Stimulated activated effector memory CD8-positive, alpha-beta T cell treated with anti-CD3 and anti-CD28 coated beads, Interleukin-12 subunit alpha, Interleukin-12 subunit beta, amount 100 ng/mL, for 72 hours (primary cell): ENCODE data around the gene HSPB1.
"Not testable (repeated sequence)": the region's sequence is repeated elsewhere in the genome, so short reads cannot be mapped to it uniquely, and the experiment has no call there.

ENCODE experiments used
- ATAC-seq: fragments of 150-1000 bp; cut with Tn5 transposase; 2 replicates; pipeline ENCODE4 v1.10.0; 2021
- DNase-seq, 2 donors: peaks; one replicate each; pipeline ENCODE4 v3.0.0; 2021 to 2022; ENCODE audit warnings: low spot score in 2 of 2
- H3K27ac Mint-ChIP-seq: one replicate; pipeline ENCODE4 v1.8.0; 2022; ENCODE audit warnings: mild to moderate bottlenecking, mixed read lengths
- H3K36me3 Mint-ChIP-seq: one replicate; pipeline ENCODE4 v1.8.0; 2022; ENCODE audit warnings: mild to moderate bottlenecking, mixed read lengths
- H3K4me1 Mint-ChIP-seq: one replicate; pipeline ENCODE4 v1.8.0; 2022; ENCODE audit warnings: mixed read lengths
- H3K4me3 Mint-ChIP-seq: one replicate; pipeline ENCODE4 v1.8.0; 2022; ENCODE audit warnings: mild to moderate bottlenecking, mixed read lengths
- H3K9me3 Mint-ChIP-seq: one replicate; pipeline ENCODE4 v1.8.0; 2022; ENCODE audit warnings: mixed read lengths

HSPB1 gene

GRCh38 chr7:76332078-76332477 is 29.6 kb downstream of the HSPB1 start:
- DNase-seq, result no peak
- H3K4me3 Mint-ChIP-seq, result no peak overlapping the region
- ATAC-seq, result no peak
- peaks cover 58% of the 10 kb centered on the region for H3K4me1 Mint-ChIP-seq
- H3K36me3 Mint-ChIP-seq, result peaks cover 97% of the 10 kb centered on the region
- no peak overlapping the region for H3K27ac Mint-ChIP-seq
- H3K9me3 Mint-ChIP-seq, result no peaks in the 10 kb centered on the region

- DNase-seq, result no peak
- H3K9me3 Mint-ChIP-seq, result no peaks in the 10 kb centered on the region
- ATAC-seq, result no peak
- H3K36me3 Mint-ChIP-seq, result peaks cover 97% of the 10 kb centered on the region
- H3K4me1 Mint-ChIP-seq, result peaks cover 60% of the 10 kb centered on the region
- H3K27ac Mint-ChIP-seq, result peak overlapping the region; percentile 63
- H3K4me3 Mint-ChIP-seq, result no peak overlapping the region
These were observed 31.1 kb downstream of the HSPB1 start for GRCh38 chr7:76333511-76334101.

GRCh38 chr7:76334320-76334967 is 32.0 kb downstream of the HSPB1 start:
- DNase-seq, result no peak
- no peaks in the 10 kb centered on the region for H3K9me3 Mint-ChIP-seq
- H3K36me3 Mint-ChIP-seq, result peaks cover 97% of the 10 kb centered on the region
- no peak overlapping the region for H3K4me3 Mint-ChIP-seq
- H3K4me1 Mint-ChIP-seq, result peaks cover 53% of the 10 kb centered on the region
- ATAC-seq, result no peak
- H3K27ac Mint-ChIP-seq, result no peak overlapping the region

- peaks cover 97% of the 10 kb centered on the region for H3K36me3 Mint-ChIP-seq
- DNase-seq, H3K4me3 Mint-ChIP-seq, ATAC-seq, H3K9me3 Mint-ChIP-seq, H3K27ac Mint-ChIP-seq: not testable (repeated sequence)
- peaks cover 53% of the 10 kb centered on the region for H3K4me1 Mint-ChIP-seq
These were observed 32.9 kb downstream of the HSPB1 start for GRCh38 chr7:76335417-76335816.

- no peaks in the 10 kb centered on the region for H3K9me3 Mint-ChIP-seq
- no peak for ATAC-seq
- no peak for DNase-seq
- peak overlapping the region; percentile 29 for H3K27ac Mint-ChIP-seq
- no peak overlapping the region for H3K4me3 Mint-ChIP-seq
- peaks cover 100% of the 10 kb centered on the region for H3K36me3 Mint-ChIP-seq
- H3K4me1 Mint-ChIP-seq, result peaks cover 51% of the 10 kb centered on the region
These were observed 33.6 kb downstream of the HSPB1 start for GRCh38 chr7:76336094-76336493.

- H3K4me1 Mint-ChIP-seq, result peaks cover 53% of the 10 kb centered on the region
- peaks cover 100% of the 10 kb centered on the region for H3K36me3 Mint-ChIP-seq
- DNase-seq (no peak), ATAC-seq (no peak)
- H3K4me3 Mint-ChIP-seq, result no peak overlapping the region
- peak overlapping the region; percentile 37 for H3K27ac Mint-ChIP-seq
- H3K9me3 Mint-ChIP-seq, result no peaks in the 10 kb centered on the region
These were observed 34.7 kb downstream of the HSPB1 start for GRCh38 chr7:76337147-76337546.

GRCh38 chr7:76338298-76339084 is 36.0 kb downstream of the HSPB1 start:
- Mint-ChIP-seq H3K4me3 (no peak overlapping the region), H3K36me3 (peaks cover 100% of the 10 kb centered on the region), H3K4me1 (peaks cover 59% of the 10 kb centered on the region), H3K9me3 (no peaks in the 10 kb centered on the region), H3K27ac (peak overlapping the region; percentile 37)
- DNase-seq (no peak), ATAC-seq (no peak)

GRCh38 chr7:76340617-76341131 is 38.2 kb downstream of the HSPB1 start:
- ATAC-seq (no peak), DNase-seq (no peak)
- Mint-ChIP-seq H3K27ac (peak overlapping the region; percentile 20), H3K4me1 (peaks cover 74% of the 10 kb centered on the region), H3K36me3 (peaks cover 100% of the 10 kb centered on the region), H3K4me3 (no peak overlapping the region), H3K9me3 (no peaks in the 10 kb centered on the region)

- Mint-ChIP-seq H3K9me3 (no peaks in the 10 kb centered on the region), H3K4me3 (no peak overlapping the region), H3K4me1 (peaks cover 84% of the 10 kb centered on the region), H3K36me3 (peaks cover 100% of the 10 kb centered on the region), H3K27ac (no peak overlapping the region)
- DNase-seq (no peak), ATAC-seq (no peak)
These were observed 39.7 kb downstream of the HSPB1 start for GRCh38 chr7:76342222-76342621.

GRCh38 chr7:76343294-76343930 is 40.9 kb downstream of the HSPB1 start:
- H3K4me1 Mint-ChIP-seq, result peaks cover 82% of the 10 kb centered on the region
- peaks cover 100% of the 10 kb centered on the region for H3K36me3 Mint-ChIP-seq
- no peak overlapping the region for H3K4me3 Mint-ChIP-seq
- ATAC-seq (peak; percentile 99), DNase-seq (no peak)
- no peaks in the 10 kb centered on the region for H3K9me3 Mint-ChIP-seq
- H3K27ac Mint-ChIP-seq, result peak overlapping the region; percentile 4

GRCh38 chr7:76343931-76344321 is 41.5 kb downstream of the HSPB1 start:
- Mint-ChIP-seq H3K4me3 (no peak overlapping the region), H3K27ac (peak overlapping the region; percentile 4), H3K9me3 (no peaks in the 10 kb centered on the region), H3K36me3 (peaks cover 100% of the 10 kb centered on the region), H3K4me1 (peaks cover 80% of the 10 kb centered on the region)
- no peak for DNase-seq
- no peak for ATAC-seq

- Mint-ChIP-seq H3K9me3 (no peaks in the 10 kb centered on the region), H3K4me1 (peaks cover 78% of the 10 kb centered on the region), H3K27ac (peak overlapping the region; percentile 81), H3K4me3 (no peak overlapping the region), H3K36me3 (peaks cover 100% of the 10 kb centered on the region)
- ATAC-seq, result no peak
- DNase-seq, result no peak
These were observed 43.6 kb downstream of the HSPB1 start for GRCh38 chr7:76346097-76346496.

- H3K4me1 Mint-ChIP-seq, result peaks cover 80% of the 10 kb centered on the region
- no peak overlapping the region for H3K4me3 Mint-ChIP-seq
- no peaks in the 10 kb centered on the region for H3K9me3 Mint-ChIP-seq
- H3K27ac Mint-ChIP-seq, result peak overlapping the region; percentile 81
- ATAC-seq (no peak), DNase-seq (no peak)
- H3K36me3 Mint-ChIP-seq, result peaks cover 100% of the 10 kb centered on the region
These were observed 44.3 kb downstream of the HSPB1 start for GRCh38 chr7:76346778-76347177.

- DNase-seq (no peak), ATAC-seq (no peak)
- Mint-ChIP-seq H3K4me1 (peaks cover 80% of the 10 kb centered on the region), H3K36me3 (peaks cover 100% of the 10 kb centered on the region), H3K9me3 (no peaks in the 10 kb centered on the region), H3K4me3 (no peak overlapping the region), H3K27ac (peak overlapping the region; percentile 81)
These were observed 45.2 kb downstream of the HSPB1 start for GRCh38 chr7:76347710-76348109.

GRCh38 chr7:76349313-76349885 is 46.9 kb downstream of the HSPB1 start:
- peaks cover 100% of the 10 kb centered on the region for H3K36me3 Mint-ChIP-seq
- peak overlapping the region; percentile 40 for H3K27ac Mint-ChIP-seq
- no peaks in the 10 kb centered on the region for H3K9me3 Mint-ChIP-seq
- no peak for ATAC-seq
- no peak overlapping the region for H3K4me3 Mint-ChIP-seq
- peaks cover 68% of the 10 kb centered on the region for H3K4me1 Mint-ChIP-seq
- DNase-seq, result no peak
